Fibroblast of lung (primary cell): ENCODE data around the gene PSKH1. TPM values are rescaled to one million over a fixed set of nuclear protein-coding genes. Genes with fewer than 3 reads are reported as not detected.

Experiments used
- DNase-seq, 2 donors: peaks; one replicate each; pipeline versions ENCODE4 v3.0.0 to v3.0.0-alpha.2; 2010; ENCODE audit warnings: low read depth in 2 of 2
- H2AFZ ChIP-seq: 2 replicates; pipeline ENCODE4 v1.5.1; 2012; ENCODE audit warnings: low read length, control low read depth, inconsistent platforms
- H3K27ac ChIP-seq: 2 replicates; pipeline ENCODE4 v1.5.1; 2011; ENCODE audit warnings: low read length, control low read depth; ENCODE audit not compliant: insufficient read depth
- H3K27me3 ChIP-seq: 2 replicates; pipeline ENCODE4 v1.5.1; 2011; ENCODE audit warnings: mild to moderate bottlenecking, low read length; ENCODE audit not compliant: control insufficient read depth, insufficient read depth
- H3K36me3 ChIP-seq: 2 replicates; pipeline ENCODE4 v1.5.1; 2011; ENCODE audit warnings: low read length; ENCODE audit not compliant: control insufficient read depth, insufficient read depth
- H3K4me1 ChIP-seq: 2 replicates; pipeline ENCODE4 v1.5.1; 2011; ENCODE audit warnings: low read length; ENCODE audit not compliant: control insufficient read depth, insufficient read depth; ENCODE audit errors: extremely low read depth
- H3K4me2 ChIP-seq: 2 replicates; pipeline ENCODE4 v1.5.1; 2011; ENCODE audit warnings: low read length, control low read depth; ENCODE audit not compliant: insufficient read depth; ENCODE audit errors: extremely low read depth
- H3K4me3 ChIP-seq, 4 experiments: fragments of 200-600 bp in 1 of 4; sonication (generic) in 1 of 4; replicated peaks in 1 of 4; 2 replicates each; pipeline ENCODE4 v1.5.1; 2011 to 2016; ENCODE audit warnings: low read length in 4 of 4, low read depth in 3 of 4, mild to moderate bottlenecking in 3 of 4, control low read depth in 2 of 4, inconsistent platforms in 1 of 4, mixed read lengths in 1 of 4; ENCODE audit not compliant: insufficient read depth in 1 of 4; ENCODE audit errors: control extremely low read depth in 1 of 4
- H3K79me2 ChIP-seq: 2 replicates; pipeline ENCODE4 v1.5.1; 2012; ENCODE audit warnings: mild to moderate bottlenecking, low read length, inconsistent platforms; ENCODE audit not compliant: control insufficient read depth, insufficient read depth
- H3K9ac ChIP-seq: 2 replicates; pipeline ENCODE4 v1.5.1; 2011; ENCODE audit warnings: mild to moderate bottlenecking, low read length, control low read depth; ENCODE audit not compliant: insufficient read depth
- H3K9me3 ChIP-seq: 2 replicates; pipeline ENCODE4 v1.5.1; 2012; ENCODE audit warnings: low read depth, low read length; ENCODE audit not compliant: control insufficient read depth, insufficient read depth
- H4K20me1 ChIP-seq: 2 replicates; pipeline ENCODE4 v1.5.1; 2011; ENCODE audit warnings: low read length; ENCODE audit not compliant: control insufficient read depth, insufficient read depth; ENCODE audit errors: extremely low read depth
- EZH2 ChIP-seq: IDR thresholded peaks from 2 replicates; pipeline ENCODE4 v1.5.1; 2012; ENCODE audit warnings: low read length, control low read depth, mild to moderate bottlenecking; ENCODE audit errors: missing control alignments
- polyA plus RNA-seq, 2 donors: library from polyadenylated mRNA; depleted of rRNA in 1 of 2; stranded (reverse) in 1 of 2; unstranded in 1 of 2; fragments of >200 nt; gene quantifications; 2 replicates each; pipeline ENCODE4 v1.2.1, GENCODE V29; 2011 to 2012; ENCODE audit warnings: missing spikeins in 1 of 2
- total RNA-seq: library from RNA; depleted of rRNA; stranded (reverse); fragments of >200 nt; gene quantifications from 2 replicates; pipeline ENCODE4 v1.2.1, GENCODE V29; 2014
- TF ChIP-seq, protein P1 (sequence below), 2 donors: IDR thresholded peaks in 1 of 2; conservative IDR thresholded peaks in 1 of 2; 1 replicate in 1 of 2; 2 replicates in 1 of 2; pipeline ENCODE4 v1.5.1; 2011 to 2012; ENCODE audit warnings: low read length in 2 of 2, control low read depth in 1 of 2, inconsistent platforms in 1 of 2, low read depth in 1 of 2, mild to moderate bottlenecking in 1 of 2

The PSKH1 gene
- total and polyA plus RNA-seq, 2 donors (not counting 1 experiment from before 2014, with no cell fraction given): 13.4 to 15.4 TPM

DNA sequence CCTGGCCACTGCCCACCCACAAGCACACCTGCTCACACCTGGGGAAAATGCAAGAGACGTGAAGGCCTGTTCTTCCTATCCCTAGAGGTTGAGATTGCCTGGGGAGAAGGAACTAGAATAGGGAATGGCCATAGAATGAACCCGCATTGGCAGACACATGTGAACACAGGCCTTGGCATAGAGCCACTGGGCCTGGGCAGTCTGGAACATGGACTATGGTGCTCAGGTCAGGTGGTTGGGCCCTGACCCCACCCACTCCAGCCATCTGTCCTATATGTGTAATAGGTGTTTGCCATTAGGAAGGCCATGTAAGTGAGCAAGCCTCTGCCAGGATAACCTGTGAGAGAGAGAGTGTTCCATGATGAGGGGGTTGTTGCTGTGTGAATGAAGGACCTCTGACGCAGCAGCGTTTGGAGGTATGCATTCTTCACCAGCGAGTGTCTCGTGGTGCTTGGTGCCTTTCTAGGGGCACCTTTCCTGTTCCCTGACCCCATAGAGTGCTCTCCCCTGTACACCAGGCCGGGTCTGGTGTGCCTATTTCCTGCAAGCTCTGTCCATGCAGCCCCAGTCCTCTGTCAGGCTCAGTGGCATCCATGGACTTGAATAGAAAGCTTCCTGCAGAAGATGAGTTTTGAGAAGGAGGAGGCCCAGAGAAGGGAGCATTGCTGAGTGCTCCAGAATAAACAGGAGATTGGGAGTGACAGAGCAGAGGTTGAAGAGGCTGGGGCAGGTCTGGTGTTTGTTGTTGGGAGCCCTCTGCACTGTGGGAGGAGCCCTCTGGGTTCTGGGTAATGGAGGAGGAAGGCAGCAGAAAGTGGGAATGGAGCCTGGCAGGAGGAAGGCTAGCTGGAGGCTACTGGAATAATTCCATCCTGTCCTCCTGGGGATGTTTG is 23.0 kb downstream of the PSKH1 start:
- H2AFZ ChIP-seq: no peak overlapping the region
- peaks cover 16% of the 10 kb centered on the region for H3K4me1 ChIP-seq
- no peak overlapping the region for H3K27ac ChIP-seq
- no peak overlapping the region for H3K4me3 ChIP-seq
- H3K36me3 ChIP-seq: peaks cover 1% of the 10 kb centered on the region
- DNase-seq: peak in 1 of 2 donors; percentile 26
- no peaks in the 10 kb centered on the region for H3K27me3 ChIP-seq
- no peak overlapping the region for H3K4me2 ChIP-seq
- H3K9me3 ChIP-seq: no peaks in the 10 kb centered on the region
- no peak overlapping the region for H3K9ac ChIP-seq
- no peak for TF ChIP-seq EZH2
- TF ChIP-seq, protein P1, sequence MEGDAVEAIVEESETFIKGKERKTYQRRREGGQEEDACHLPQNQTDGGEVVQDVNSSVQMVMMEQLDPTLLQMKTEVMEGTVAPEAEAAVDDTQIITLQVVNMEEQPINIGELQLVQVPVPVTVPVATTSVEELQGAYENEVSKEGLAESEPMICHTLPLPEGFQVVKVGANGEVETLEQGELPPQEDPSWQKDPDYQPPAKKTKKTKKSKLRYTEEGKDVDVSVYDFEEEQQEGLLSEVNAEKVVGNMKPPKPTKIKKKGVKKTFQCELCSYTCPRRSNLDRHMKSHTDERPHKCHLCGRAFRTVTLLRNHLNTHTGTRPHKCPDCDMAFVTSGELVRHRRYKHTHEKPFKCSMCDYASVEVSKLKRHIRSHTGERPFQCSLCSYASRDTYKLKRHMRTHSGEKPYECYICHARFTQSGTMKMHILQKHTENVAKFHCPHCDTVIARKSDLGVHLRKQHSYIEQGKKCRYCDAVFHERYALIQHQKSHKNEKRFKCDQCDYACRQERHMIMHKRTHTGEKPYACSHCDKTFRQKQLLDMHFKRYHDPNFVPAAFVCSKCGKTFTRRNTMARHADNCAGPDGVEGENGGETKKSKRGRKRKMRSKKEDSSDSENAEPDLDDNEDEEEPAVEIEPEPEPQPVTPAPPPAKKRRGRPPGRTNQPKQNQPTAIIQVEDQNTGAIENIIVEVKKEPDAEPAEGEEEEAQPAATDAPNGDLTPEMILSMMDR (conservative IDR thresholded peaks at IDR 0.05 in 1 of 2, IDR thresholded peaks at IDR 0.05 in 1 of 2; ENCODE audit: low read depth in 1 of 2, low read length in 2 of 2): no peak
- peaks cover 2% of the 10 kb centered on the region for H4K20me1 ChIP-seq
- peaks cover 9% of the 10 kb centered on the region for H3K79me2 ChIP-seq

DNA sequence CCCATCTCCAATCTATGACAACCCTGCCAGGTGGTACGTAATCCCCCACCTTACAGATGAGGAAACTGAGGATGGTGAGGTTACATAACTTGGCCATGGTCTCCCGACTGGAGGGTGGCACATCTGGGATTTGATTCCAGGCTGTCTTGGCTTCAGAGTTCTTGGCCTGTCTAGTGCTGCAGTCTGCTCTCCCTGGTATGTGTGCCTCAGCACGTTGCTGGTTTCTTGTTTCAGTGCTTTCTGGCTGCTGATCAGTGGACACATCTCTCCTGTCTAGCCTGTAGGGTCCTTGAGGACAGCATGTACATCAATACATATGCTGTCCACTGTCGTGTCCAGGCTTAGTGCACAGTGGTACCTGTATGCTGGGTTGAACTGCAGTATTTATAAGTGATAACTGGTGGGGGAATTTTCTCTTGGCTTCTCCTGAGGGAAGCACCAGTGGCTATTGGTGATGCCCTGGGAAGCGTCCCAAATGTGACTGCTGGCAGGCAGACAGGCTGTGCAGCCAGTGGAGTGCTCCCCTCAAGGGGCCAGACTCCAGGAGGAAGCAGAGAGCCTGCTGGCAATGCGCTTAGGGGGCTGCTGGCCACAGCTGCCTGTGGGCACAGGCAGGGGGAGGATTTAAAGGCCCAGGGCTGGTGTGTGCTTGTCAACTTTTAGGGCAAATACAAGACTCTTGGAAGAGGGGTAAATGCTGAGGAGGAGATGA is 24.2 kb downstream of the PSKH1 start:
- TF ChIP-seq, protein P1 (conservative IDR thresholded peaks at IDR 0.05 in 1 of 2, IDR thresholded peaks at IDR 0.05 in 1 of 2; ENCODE audit: low read depth in 1 of 2, low read length in 2 of 2): peak in 1 of 2 donors; percentile 4
- TF ChIP-seq EZH2: no peak
- peak in 1 of 2 donors; percentile 20 for DNase-seq
- no peak overlapping the region for H2AFZ ChIP-seq

DNA sequence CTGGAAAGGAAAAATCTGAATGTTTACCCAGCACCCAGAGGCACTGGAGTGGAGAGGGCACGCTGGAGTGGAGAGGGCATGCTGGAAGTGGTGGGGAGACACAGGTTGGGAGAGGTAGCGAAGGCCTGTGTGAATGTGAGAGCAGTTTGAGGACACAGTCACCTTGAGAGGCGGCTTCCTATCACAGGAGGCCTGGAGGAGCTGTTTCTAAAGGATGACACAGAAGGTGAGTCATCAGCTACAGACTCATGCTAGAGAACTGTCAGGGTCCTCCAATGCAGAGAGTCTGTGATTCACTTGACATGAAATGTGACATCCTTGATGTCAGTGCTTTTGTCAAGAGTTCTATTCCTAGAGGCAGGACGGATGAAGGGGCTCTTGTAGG is 24.8 kb downstream of the PSKH1 start:
- H4K20me1 ChIP-seq: peaks cover 2% of the 10 kb centered on the region
- H3K36me3 ChIP-seq: peaks cover 1% of the 10 kb centered on the region
- H3K27me3 ChIP-seq: no peaks in the 10 kb centered on the region
- no peak overlapping the region for H2AFZ ChIP-seq
- TF ChIP-seq EZH2: no peak
- TF ChIP-seq, protein P1 (conservative IDR thresholded peaks at IDR 0.05 in 1 of 2, IDR thresholded peaks at IDR 0.05 in 1 of 2; ENCODE audit: low read depth in 1 of 2, low read length in 2 of 2): no peak
- peak overlapping the region; percentile 59 for H3K27ac ChIP-seq
- peak; percentile 50 to 81 for DNase-seq
- H3K4me2 ChIP-seq: peak overlapping the region; percentile 33
- no peaks in the 10 kb centered on the region for H3K9me3 ChIP-seq
- H3K4me1 ChIP-seq: peaks cover 16% of the 10 kb centered on the region
- H3K9ac ChIP-seq: no peak overlapping the region
- H3K4me3 ChIP-seq: no peak overlapping the region
- peaks cover 9% of the 10 kb centered on the region for H3K79me2 ChIP-seq

More for the DNA sequence above, 24.2 kb downstream of the PSKH1 start:
- Histone ChIP-seq H3K4me2 (peak overlapping the region; percentile 20), H3K9ac (no peak overlapping the region), H3K79me2 (peaks cover 9% of the 10 kb centered on the region), H3K4me1 (peaks cover 16% of the 10 kb centered on the region), H3K27me3 (no peaks in the 10 kb centered on the region), H3K4me3 (no peak overlapping the region), H4K20me1 (peaks cover 2% of the 10 kb centered on the region), H3K36me3 (peaks cover 1% of the 10 kb centered on the region), H3K27ac (peak overlapping the region; percentile 59), H3K9me3 (no peaks in the 10 kb centered on the region)
